GM13976 (cell line): Measurements from ENCODE around the gene GABBR2.

ENCODE experiments used
- DNase-seq: peaks from one replicate; pipeline ENCODE4 v3.0.0; 2012; ENCODE audit warnings: low spot score
- in situ Hi-C: fragments of 300-500 bp; cut with MboI; formaldehyde crosslinking; loops from one replicate; pipeline ENCODE4 v1.12.0; 2022; ENCODE audit warnings: low sequenced_read_pairs, mixed read lengths, inconsistent platforms; ENCODE audit not compliant: unreplicated experiment
- TF ChIP-seq, protein P1 (sequence below): IDR thresholded peaks from 2 replicates; pipeline ENCODE4 v1.5.1; 2012; ENCODE audit warnings: borderline replicate concordance, mild to moderate bottlenecking; ENCODE audit not compliant: insufficient read depth; ENCODE audit errors: extremely low read depth, missing control alignments, control extremely low read depth

The GABBR2 gene

GRCh38 chr9:98339987-98340800 is 368.5 kb downstream of the GABBR2 start:
- TF ChIP-seq, protein P1, sequence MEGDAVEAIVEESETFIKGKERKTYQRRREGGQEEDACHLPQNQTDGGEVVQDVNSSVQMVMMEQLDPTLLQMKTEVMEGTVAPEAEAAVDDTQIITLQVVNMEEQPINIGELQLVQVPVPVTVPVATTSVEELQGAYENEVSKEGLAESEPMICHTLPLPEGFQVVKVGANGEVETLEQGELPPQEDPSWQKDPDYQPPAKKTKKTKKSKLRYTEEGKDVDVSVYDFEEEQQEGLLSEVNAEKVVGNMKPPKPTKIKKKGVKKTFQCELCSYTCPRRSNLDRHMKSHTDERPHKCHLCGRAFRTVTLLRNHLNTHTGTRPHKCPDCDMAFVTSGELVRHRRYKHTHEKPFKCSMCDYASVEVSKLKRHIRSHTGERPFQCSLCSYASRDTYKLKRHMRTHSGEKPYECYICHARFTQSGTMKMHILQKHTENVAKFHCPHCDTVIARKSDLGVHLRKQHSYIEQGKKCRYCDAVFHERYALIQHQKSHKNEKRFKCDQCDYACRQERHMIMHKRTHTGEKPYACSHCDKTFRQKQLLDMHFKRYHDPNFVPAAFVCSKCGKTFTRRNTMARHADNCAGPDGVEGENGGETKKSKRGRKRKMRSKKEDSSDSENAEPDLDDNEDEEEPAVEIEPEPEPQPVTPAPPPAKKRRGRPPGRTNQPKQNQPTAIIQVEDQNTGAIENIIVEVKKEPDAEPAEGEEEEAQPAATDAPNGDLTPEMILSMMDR, result no peak
- no peak for DNase-seq
- in situ Hi-C loops, result no loop called here

GRCh38 chr9:98335661-98336060 is 373.1 kb downstream of the GABBR2 start:
- TF ChIP-seq, protein P1, result no peak
- in situ Hi-C loops, result no loop called here
- DNase-seq, result no peak

DNA sequence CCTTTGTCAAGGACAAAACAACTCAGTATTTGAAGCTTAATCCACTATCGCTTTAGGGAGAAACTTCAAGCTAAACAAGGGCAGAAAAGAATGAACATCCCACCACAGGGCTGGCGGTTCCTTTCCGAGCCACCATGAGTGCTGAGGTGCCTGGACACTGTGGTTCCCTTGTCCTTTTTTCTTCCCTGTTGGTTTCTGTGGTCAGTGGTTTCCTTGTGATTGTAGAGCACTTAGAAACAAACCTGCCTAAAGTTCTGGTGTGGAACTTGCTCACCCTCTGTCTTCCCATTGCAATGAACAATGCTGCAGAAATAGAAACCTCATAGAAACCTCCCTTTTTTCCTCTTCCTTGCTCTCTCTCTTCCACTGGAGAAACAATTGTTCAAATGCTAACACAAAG is 373.9 kb downstream of the GABBR2 start:
- TF ChIP-seq, protein P1, result no peak
- in situ Hi-C loops, result no loop called here
- no peak for DNase-seq

GRCh38 chr9:98333703-98334582 is 374.8 kb downstream of the GABBR2 start:
- no peak for DNase-seq
- TF ChIP-seq, protein P1, result no peak
- in situ Hi-C loops, result no loop called here

- in situ Hi-C loops, result no loop called here
- TF ChIP-seq, protein P1, result no peak
- no peak for DNase-seq
Measured at GRCh38 chr9:98332405-98332831, 376.3 kb downstream of the GABBR2 start.

DNA sequence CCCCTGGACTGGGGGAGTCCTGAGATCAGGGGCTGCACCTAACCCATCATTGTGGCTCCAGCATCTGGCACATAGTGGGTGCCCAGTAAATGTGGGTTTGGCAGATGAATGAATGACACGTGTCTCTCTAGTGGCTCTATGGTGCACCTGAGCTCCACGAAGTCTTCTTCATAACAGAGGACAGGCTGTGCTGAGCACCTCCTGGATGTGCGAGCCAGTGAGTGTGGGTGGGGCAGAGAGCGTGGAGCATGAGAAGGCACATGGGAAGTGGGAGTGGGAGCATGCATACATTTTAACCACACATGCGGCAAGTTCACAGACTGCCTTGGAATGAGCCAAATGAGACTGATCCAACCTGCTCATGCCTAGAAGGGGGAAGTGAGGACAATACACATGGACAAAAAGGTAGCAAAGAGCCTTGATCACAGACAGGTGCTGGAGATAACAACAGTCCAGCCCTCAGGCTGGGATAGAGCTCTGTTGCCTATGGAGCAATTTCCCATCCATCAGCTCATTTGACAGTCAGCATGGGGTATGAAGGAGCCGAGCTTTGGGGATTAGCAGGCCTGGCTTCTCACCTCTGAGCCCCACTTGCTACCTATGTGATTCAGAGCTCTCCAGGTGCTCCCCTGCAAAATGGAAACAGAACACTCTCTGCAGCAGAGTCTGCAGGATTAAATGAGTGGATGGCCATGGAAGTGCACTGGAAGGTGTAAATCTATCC is 377.0 kb downstream of the GABBR2 start:
- in situ Hi-C loops, result no loop called here
- TF ChIP-seq, protein P1, result no peak
- DNase-seq, result no peak
